Measurements from ENCODE around the gene PSME3IP1. TPM values are rescaled to one million over a fixed set of nuclear protein-coding genes. Genes with fewer than 3 reads are reported as not detected.

The PSME3IP1 gene
- total RNA-seq, result 46.5 and 47.7 TPM in 2 replicates

GRCh38 chr16:57185945-57186871, at the start of gene PSME3IP1, which contains the start of gene RSPRY1:
Gene PSME3IP1, minus strand, starts transcription at chr16:57186039. Its CDS starts 12,185 bp downstream, at chr16:57173854.
Gene RSPRY1, plus strand, starts transcription at chr16:57186329. Its CDS starts 18,330 bp downstream, at chr16:57204659.

Other genes starting within 250 kb of the PSME3IP1 start
- gene CETP, start 224.1 kb downstream of the PSME3IP1 start, total RNA-seq, result not detected in 2 replicates
- 0.43 and 1.7 TPM in 2 replicates for gene NLRC5, start 196.5 kb downstream of the PSME3IP1 start, total RNA-seq
- 9.8 and 17.4 TPM in 2 replicates for gene CPNE2, start 93.5 kb downstream of the PSME3IP1 start, total RNA-seq
- gene RSPRY1, start 290 bp upstream of the PSME3IP1 start, total RNA-seq, result 36.1 and 45.6 TPM in 2 replicates
- gene ARL2BP, start 59.2 kb upstream of the PSME3IP1 start, total RNA-seq, result 72.5 and 87.2 TPM in 2 replicates
- gene PLLP, start 98.6 kb upstream of the PSME3IP1 start, total RNA-seq, result 15.4 and 37.1 TPM in 2 replicates
- not detected in 2 replicates for gene CCL22, start 172.7 kb upstream of the PSME3IP1 start, total RNA-seq
- 2.4 TPM in 1 of 2 replicates, not detected in the other for gene CX3CL1, start 186.5 kb upstream of the PSME3IP1 start, total RNA-seq
- not detected in 2 replicates for gene CCL17, start 218.7 kb upstream of the PSME3IP1 start, total RNA-seq

Measured in tracheal epithelial cell (primary cell).